Adrenal gland (tissue), 5 donors: ENCODE results near the gene VPS37C.

Experiments
- POLR2A ChIP-seq, 2 donors: fragments of 450-650 bp; IDR thresholded peaks; one replicate each; pipeline ENCODE4 v1.6.1; 2017; ENCODE audit warnings: antibody characterized with exemption in 2 of 2, mild to moderate bottlenecking in 2 of 2, moderate library complexity in 1 of 2
- TF ChIP-seq, protein P1 (sequence below), 6 experiments: fragments of 450-650 bp in 4 of 6; fragments of 200-600 bp in 2 of 6; sonication (generic) in 1 of 6; IDR thresholded peaks; 1 replicate in 5 of 6; 2 replicates in 1 of 6; pipeline versions ENCODE4 v1.5.1 to v1.8.0; 2016 to 2021; ENCODE audit warnings: antibody characterized with exemption in 6 of 6, mild to moderate bottlenecking in 2 of 6, moderate library complexity in 1 of 6
- donor health status: DM: no; HTN: no; CAD: no.

DNA sequence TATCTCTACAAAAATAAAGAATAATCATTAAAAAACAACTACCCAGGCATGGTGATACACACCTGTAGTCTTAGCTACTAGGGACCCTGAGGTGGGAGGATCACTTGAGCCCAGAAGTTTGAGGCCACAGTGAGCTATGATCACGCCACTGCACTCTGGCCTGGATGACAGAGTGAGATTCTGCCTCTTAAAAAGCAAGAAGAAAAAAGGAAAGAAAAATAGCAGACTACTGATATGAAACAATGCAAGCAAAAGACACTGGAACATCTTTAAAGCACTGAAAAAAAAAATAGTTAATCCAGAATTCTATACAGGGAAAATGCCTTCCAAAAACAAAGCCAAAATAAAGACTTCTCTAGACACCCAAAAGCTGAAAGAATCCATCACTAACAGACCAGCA, 5.9 kb downstream of the VPS37C start:
- TF ChIP-seq, protein P1, sequence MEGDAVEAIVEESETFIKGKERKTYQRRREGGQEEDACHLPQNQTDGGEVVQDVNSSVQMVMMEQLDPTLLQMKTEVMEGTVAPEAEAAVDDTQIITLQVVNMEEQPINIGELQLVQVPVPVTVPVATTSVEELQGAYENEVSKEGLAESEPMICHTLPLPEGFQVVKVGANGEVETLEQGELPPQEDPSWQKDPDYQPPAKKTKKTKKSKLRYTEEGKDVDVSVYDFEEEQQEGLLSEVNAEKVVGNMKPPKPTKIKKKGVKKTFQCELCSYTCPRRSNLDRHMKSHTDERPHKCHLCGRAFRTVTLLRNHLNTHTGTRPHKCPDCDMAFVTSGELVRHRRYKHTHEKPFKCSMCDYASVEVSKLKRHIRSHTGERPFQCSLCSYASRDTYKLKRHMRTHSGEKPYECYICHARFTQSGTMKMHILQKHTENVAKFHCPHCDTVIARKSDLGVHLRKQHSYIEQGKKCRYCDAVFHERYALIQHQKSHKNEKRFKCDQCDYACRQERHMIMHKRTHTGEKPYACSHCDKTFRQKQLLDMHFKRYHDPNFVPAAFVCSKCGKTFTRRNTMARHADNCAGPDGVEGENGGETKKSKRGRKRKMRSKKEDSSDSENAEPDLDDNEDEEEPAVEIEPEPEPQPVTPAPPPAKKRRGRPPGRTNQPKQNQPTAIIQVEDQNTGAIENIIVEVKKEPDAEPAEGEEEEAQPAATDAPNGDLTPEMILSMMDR (IDR thresholded peaks at IDR 0.05), result no peak
- no peak for TF ChIP-seq POLR2A (IDR thresholded peaks at IDR 0.05)
